ENCODE measurements around the gene QRICH2. TPM values are rescaled to one million over a fixed set of nuclear protein-coding genes. Genes with fewer than 3 reads are reported as not detected.
A peak's percentile ranks its signal among the peaks of the same experiment; 100 is the strongest.
"Not testable (repeated sequence)": the region's sequence is repeated elsewhere in the genome, so short reads cannot be mapped to it uniquely, and the experiment has no call there.

Gene QRICH2
- total RNA-seq, 6 donors from 2014 or later, result 1.7 to 9.4 (median 2.8) TPM

- DNase-seq, result no peak
These were observed 6.5 kb upstream of the QRICH2 start for GRCh38 chr17:76314392-76315227.

GRCh38 chr17:76312735-76313134 is 4.7 kb upstream of the QRICH2 start:
- WGBS, 2 donors, result 77 to 78% methylated on average over 9 of the region's 9 CpGs
- ATAC-seq (ENCODE audit: low FRiP score in 2 of 2) (no peak), DNase-seq (no peak)
- Histone ChIP-seq H3K4me3 (no peak overlapping the region), H3K27me3 (no peaks in the 10 kb centered on the region), H3K4me1 (peaks cover 0 to 14% (median 3%) of the 10 kb centered on the region in 4 donors), H3K9me3 (no peaks in the 10 kb centered on the region), H3K27ac (peak overlapping the region in 2 of 4 donors; percentile 48 to 69), H3K36me3 (peaks cover 12 to 65% (median 21%) of the 10 kb centered on the region in 4 donors)
- no peak for TF ChIP-seq EP300 (IDR thresholded peaks at IDR 0.05)
- TF ChIP-seq CTCF (IDR thresholded peaks at IDR 0.05), result no peak
- no peak for TF ChIP-seq POLR2A (IDR thresholded peaks at IDR 0.05)
- no peak for TF ChIP-seq POLR2AphosphoS5 (IDR thresholded peaks at IDR 0.05)

More at GRCh38 chr17:76314392-76315227, 6.5 kb upstream of the QRICH2 start:
- H3K4me3 ChIP-seq, result peak overlapping the region in 1 of 4 donors; percentile 0
- peak overlapping the region in 3 of 4 donors; percentile 3 to 72 (median 39) for H3K27ac ChIP-seq
- TF ChIP-seq EP300 (IDR thresholded peaks at IDR 0.05) (peak in 1 of 4 donors; percentile 5), CTCF (IDR thresholded peaks at IDR 0.05) (no peak), POLR2AphosphoS5 (IDR thresholded peaks at IDR 0.05) (peak in 1 of 2 donors; percentile 22), POLR2A (IDR thresholded peaks at IDR 0.05) (no peak)
- 78% methylated on average over 15 of the region's 15 CpGs for WGBS, 2 donors
- no peak for ATAC-seq (ENCODE audit: low FRiP score in 2 of 2)
- H3K4me1 ChIP-seq, result peaks cover 0 to 14% (median 3%) of the 10 kb centered on the region in 4 donors
- no peaks in the 10 kb centered on the region for H3K27me3 ChIP-seq
- H3K9me3 ChIP-seq, result no peaks in the 10 kb centered on the region
- H3K36me3 ChIP-seq, result peaks cover 12 to 63% (median 20%) of the 10 kb centered on the region in 4 donors

GRCh38 chr17:76309461-76309860 is 1.4 kb upstream of the QRICH2 start:
- TF ChIP-seq EP300 (IDR thresholded peaks at IDR 0.05) (no peak), CTCF (IDR thresholded peaks at IDR 0.05) (no peak), POLR2AphosphoS5 (IDR thresholded peaks at IDR 0.05) (no peak)
- H3K27me3 ChIP-seq, result no peaks in the 10 kb centered on the region
- H3K4me1 ChIP-seq, result peaks cover 0 to 10% (median 2%) of the 10 kb centered on the region in 4 donors
- no peaks in the 10 kb centered on the region for H3K9me3 ChIP-seq
- ATAC-seq (ENCODE audit: low FRiP score in 2 of 2) (no peak), DNase-seq (no peak)
- 80 to 87% methylated on average over 4 of the region's 4 CpGs for WGBS, 2 donors
- peaks cover 12 to 60% (median 23%) of the 10 kb centered on the region in 4 donors for H3K36me3 ChIP-seq
- no peak overlapping the region for H3K4me3 ChIP-seq
- H3K27ac ChIP-seq, result no peak overlapping the region

- DNase-seq (peak in 1 of 2 donors; percentile 82), ATAC-seq (ENCODE audit: low FRiP score in 2 of 2) (peak in 1 of 2 donors; percentile 38)
- no peaks in the 10 kb centered on the region for H3K9me3 ChIP-seq
- H3K36me3 ChIP-seq, result peaks cover 7 to 45% (median 14%) of the 10 kb centered on the region in 4 donors
- H3K27ac ChIP-seq, result no peak overlapping the region
- H3K4me1 ChIP-seq, result peaks cover 0 to 2% (median 0%) of the 10 kb centered on the region in 4 donors
- no peak for TF ChIP-seq EP300 (IDR thresholded peaks at IDR 0.05)
- TF ChIP-seq CTCF (IDR thresholded peaks at IDR 0.05), result no peak
- TF ChIP-seq POLR2AphosphoS5 (IDR thresholded peaks at IDR 0.05), result no peak
- TF ChIP-seq POLR2A (IDR thresholded peaks at IDR 0.05), result no peak
- no peak overlapping the region for H3K4me3 ChIP-seq
- 97% methylated on average over 52 to 58 of the region's 58 CpGs for WGBS, 2 donors
- H3K27me3 ChIP-seq, result no peaks in the 10 kb centered on the region
These were observed 644 bp downstream of the QRICH2 start for GRCh38 chr17:76307299-76307965.

- H3K27me3 ChIP-seq; H3K27ac ChIP-seq; H3K4me3 ChIP-seq; ATAC-seq (ENCODE audit: low FRiP score in 2 of 2); DNase-seq; H3K4me1 ChIP-seq; H3K9me3 ChIP-seq: not testable (repeated sequence)
- peaks cover 0 to 23% (median 5%) of the 10 kb centered on the region in 4 donors for H3K36me3 ChIP-seq
- 100% methylated on average over 1 to 3 of the region's 3 CpGs for WGBS, 2 donors
These were observed 3.0 kb downstream of the QRICH2 start for GRCh38 chr17:76305135-76305454.
